ENCODE measurements around the gene SPECC1L. TPM values are rescaled to one million over a fixed set of nuclear protein-coding genes. Genes with fewer than 3 reads are reported as not detected.

SPECC1L gene
- total RNA-seq, 1 donor = 46.7 TPM

DNA sequence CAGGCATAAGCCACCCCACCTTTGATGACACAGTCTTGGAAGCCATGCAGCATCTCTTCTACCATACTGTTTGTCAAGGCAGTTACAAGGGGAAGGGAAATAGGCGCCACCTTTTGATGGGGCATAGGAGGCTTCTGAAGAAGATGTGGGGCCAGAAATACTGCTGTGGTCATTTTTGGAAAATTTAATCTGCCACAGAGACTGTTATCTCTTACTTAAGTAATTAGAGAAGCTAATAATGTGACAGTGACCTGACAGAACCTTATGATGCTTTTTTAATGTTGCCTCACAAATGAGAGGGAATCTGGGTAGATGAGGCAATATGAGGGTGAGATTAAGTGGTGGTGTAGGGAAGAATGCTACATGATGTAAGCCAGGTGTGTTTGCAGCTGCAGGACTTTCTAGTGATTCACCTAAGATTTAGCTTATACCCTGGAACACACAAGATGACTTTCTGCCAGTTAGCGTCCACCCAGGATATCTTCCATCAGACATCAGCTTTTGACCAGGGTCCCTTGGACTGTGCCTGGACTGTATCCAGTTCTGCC lies 122.5 kb downstream of the SPECC1L start:
- Histone ChIP-seq H3K4me2 (ENCODE audit: insufficient read depth, low read length) (no peak overlapping the region), H3K27me3 (ENCODE audit: insufficient read depth, low read length) (no peaks in the 10 kb centered on the region), H3K9me3 (ENCODE audit: low read depth, low read length) (no peaks in the 10 kb centered on the region), H3K27ac (ENCODE audit: low read depth, low read length) (no peak overlapping the region), H3K4me1 (ENCODE audit: insufficient read depth, low read length) (peaks cover 24% of the 10 kb centered on the region), H3K79me2 (ENCODE audit: insufficient read depth, low read length) (peaks cover 11% of the 10 kb centered on the region), H3K4me3 (ENCODE audit: insufficient read depth, low read length) (no peak overlapping the region), H3K36me3 (ENCODE audit: insufficient read depth, low read length) (peaks cover 17% of the 10 kb centered on the region), H4K20me1 (ENCODE audit: insufficient read depth, low read length) (no peaks in the 10 kb centered on the region), H2AFZ (ENCODE audit: low read length) (no peak overlapping the region)
- DNase-seq (ENCODE audit: insufficient read length, low spot score, missing footprints) = no peak
- TF ChIP-seq, protein P1, sequence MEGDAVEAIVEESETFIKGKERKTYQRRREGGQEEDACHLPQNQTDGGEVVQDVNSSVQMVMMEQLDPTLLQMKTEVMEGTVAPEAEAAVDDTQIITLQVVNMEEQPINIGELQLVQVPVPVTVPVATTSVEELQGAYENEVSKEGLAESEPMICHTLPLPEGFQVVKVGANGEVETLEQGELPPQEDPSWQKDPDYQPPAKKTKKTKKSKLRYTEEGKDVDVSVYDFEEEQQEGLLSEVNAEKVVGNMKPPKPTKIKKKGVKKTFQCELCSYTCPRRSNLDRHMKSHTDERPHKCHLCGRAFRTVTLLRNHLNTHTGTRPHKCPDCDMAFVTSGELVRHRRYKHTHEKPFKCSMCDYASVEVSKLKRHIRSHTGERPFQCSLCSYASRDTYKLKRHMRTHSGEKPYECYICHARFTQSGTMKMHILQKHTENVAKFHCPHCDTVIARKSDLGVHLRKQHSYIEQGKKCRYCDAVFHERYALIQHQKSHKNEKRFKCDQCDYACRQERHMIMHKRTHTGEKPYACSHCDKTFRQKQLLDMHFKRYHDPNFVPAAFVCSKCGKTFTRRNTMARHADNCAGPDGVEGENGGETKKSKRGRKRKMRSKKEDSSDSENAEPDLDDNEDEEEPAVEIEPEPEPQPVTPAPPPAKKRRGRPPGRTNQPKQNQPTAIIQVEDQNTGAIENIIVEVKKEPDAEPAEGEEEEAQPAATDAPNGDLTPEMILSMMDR (IDR thresholded peaks at IDR 0.05; ENCODE audit: extremely low read depth, low read depth, low read length) = no peak

DNA sequence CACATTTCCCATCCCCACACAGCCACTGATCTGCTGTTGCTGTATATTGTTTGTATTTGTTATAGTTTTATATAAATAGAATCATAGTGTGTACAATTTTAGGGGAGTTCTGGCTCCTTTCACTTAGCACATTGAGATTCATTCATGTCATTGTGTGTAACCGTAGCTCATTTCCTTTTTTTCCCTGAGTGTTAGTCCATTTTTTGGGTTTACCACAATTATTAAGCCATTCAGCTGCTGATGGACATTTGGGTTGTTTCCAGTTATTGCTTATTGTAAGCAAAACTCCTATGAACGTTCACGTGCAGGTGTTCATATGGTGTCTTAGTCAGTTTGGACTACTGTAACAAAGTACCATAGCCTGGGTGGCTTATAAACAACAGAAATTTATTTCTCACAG lies 123.2 kb downstream of the SPECC1L start:
- TF ChIP-seq, protein P1 (IDR thresholded peaks at IDR 0.05; ENCODE audit: extremely low read depth, low read depth, low read length) = no peak
- no peak overlapping the region for H3K4me2 ChIP-seq (ENCODE audit: insufficient read depth, low read length)
- H2AFZ ChIP-seq (ENCODE audit: low read length) = no peak overlapping the region
- peaks cover 24% of the 10 kb centered on the region for H3K4me1 ChIP-seq (ENCODE audit: insufficient read depth, low read length)
- no peaks in the 10 kb centered on the region for H3K27me3 ChIP-seq (ENCODE audit: insufficient read depth, low read length)
- H4K20me1 ChIP-seq (ENCODE audit: insufficient read depth, low read length) = no peaks in the 10 kb centered on the region
- no peak for DNase-seq (ENCODE audit: insufficient read length, low spot score, missing footprints)
- no peak overlapping the region for H3K4me3 ChIP-seq (ENCODE audit: insufficient read depth, low read length)
- H3K9me3 ChIP-seq (ENCODE audit: low read depth, low read length) = no peaks in the 10 kb centered on the region
- H3K36me3 ChIP-seq (ENCODE audit: insufficient read depth, low read length) = peaks cover 25% of the 10 kb centered on the region
- H3K27ac ChIP-seq (ENCODE audit: low read depth, low read length) = no peak overlapping the region
- peaks cover 11% of the 10 kb centered on the region for H3K79me2 ChIP-seq (ENCODE audit: insufficient read depth, low read length)

DNA sequence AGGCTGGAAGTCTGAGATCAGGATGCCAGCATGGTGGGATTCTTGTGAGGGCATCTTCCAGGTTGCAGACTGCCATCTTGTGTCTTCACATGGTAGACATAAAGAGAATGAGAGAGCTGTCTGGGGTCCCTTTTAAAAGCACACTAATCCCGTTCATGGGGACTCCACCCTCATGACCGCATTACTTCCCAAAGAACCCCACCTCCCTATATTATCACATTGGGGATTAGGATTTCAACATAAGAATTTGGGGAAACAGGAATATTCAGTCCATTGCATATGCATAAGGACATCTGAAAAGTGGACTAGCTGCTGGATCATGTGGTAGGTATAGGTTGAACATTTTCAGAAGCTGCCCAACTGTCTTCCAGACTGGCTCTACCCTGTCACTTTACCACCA lies 123.6 kb downstream of the SPECC1L start:
- Histone ChIP-seq H3K4me1 (ENCODE audit: insufficient read depth, low read length) (peaks cover 24% of the 10 kb centered on the region), H3K4me3 (ENCODE audit: insufficient read depth, low read length) (no peak overlapping the region), H3K4me2 (ENCODE audit: insufficient read depth, low read length) (no peak overlapping the region), H3K36me3 (ENCODE audit: insufficient read depth, low read length) (peaks cover 26% of the 10 kb centered on the region), H4K20me1 (ENCODE audit: insufficient read depth, low read length) (no peaks in the 10 kb centered on the region), H3K79me2 (ENCODE audit: insufficient read depth, low read length) (peaks cover 11% of the 10 kb centered on the region), H2AFZ (ENCODE audit: low read length) (no peak overlapping the region), H3K27ac (ENCODE audit: low read depth, low read length) (no peak overlapping the region), H3K27me3 (ENCODE audit: insufficient read depth, low read length) (no peaks in the 10 kb centered on the region), H3K9me3 (ENCODE audit: low read depth, low read length) (no peaks in the 10 kb centered on the region)
- TF ChIP-seq, protein P1 (IDR thresholded peaks at IDR 0.05; ENCODE audit: extremely low read depth, low read depth, low read length) = no peak
- no peak for DNase-seq (ENCODE audit: insufficient read length, low spot score, missing footprints)

DNA sequence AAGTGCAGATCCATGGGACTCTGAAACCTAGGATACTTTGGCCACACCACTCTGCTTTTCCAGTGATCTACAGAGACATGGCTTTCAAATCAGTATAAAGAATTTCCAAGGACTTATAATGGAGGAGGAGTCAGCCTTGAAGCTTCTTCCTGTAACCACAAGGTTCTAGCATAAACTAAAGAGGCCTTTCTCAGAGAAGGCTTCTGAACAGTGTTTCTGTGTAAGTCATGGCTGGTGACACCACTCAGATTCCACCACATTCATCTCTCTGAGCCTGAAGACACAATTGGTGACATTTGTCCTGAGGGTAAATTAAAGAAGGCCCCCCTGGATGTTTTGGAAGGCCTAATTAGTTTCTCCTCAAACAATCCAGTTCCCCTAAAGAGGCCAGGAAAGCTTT lies 127.8 kb downstream of the SPECC1L start:
- TF ChIP-seq, protein P1 (IDR thresholded peaks at IDR 0.05; ENCODE audit: extremely low read depth, low read depth, low read length) = no peak
- Histone ChIP-seq H4K20me1 (ENCODE audit: insufficient read depth, low read length) (peaks cover 5% of the 10 kb centered on the region), H2AFZ (ENCODE audit: low read length) (no peak overlapping the region), H3K4me1 (ENCODE audit: insufficient read depth, low read length) (peaks cover 26% of the 10 kb centered on the region), H3K79me2 (ENCODE audit: insufficient read depth, low read length) (peaks cover 5% of the 10 kb centered on the region), H3K36me3 (ENCODE audit: insufficient read depth, low read length) (peaks cover 28% of the 10 kb centered on the region), H3K27me3 (ENCODE audit: insufficient read depth, low read length) (no peaks in the 10 kb centered on the region), H3K4me2 (ENCODE audit: insufficient read depth, low read length) (no peak overlapping the region), H3K4me3 (ENCODE audit: insufficient read depth, low read length) (no peak overlapping the region), H3K9me3 (ENCODE audit: low read depth, low read length) (no peaks in the 10 kb centered on the region), H3K27ac (ENCODE audit: low read depth, low read length) (no peak overlapping the region)
- DNase-seq (ENCODE audit: insufficient read length, low spot score, missing footprints) = no peak

Data from osteoblast (primary cell).